CD4-positive, alpha-beta T cell treated with Interferon alpha-2 for 1 hour (primary cell): ENCODE data around the gene SSTR5.

Experiments used
- DNase-seq, 2 donors: peaks; one replicate each; pipeline ENCODE4 v3.0.0-alpha.2; 2020 to 2022

The SSTR5 gene

DNA sequence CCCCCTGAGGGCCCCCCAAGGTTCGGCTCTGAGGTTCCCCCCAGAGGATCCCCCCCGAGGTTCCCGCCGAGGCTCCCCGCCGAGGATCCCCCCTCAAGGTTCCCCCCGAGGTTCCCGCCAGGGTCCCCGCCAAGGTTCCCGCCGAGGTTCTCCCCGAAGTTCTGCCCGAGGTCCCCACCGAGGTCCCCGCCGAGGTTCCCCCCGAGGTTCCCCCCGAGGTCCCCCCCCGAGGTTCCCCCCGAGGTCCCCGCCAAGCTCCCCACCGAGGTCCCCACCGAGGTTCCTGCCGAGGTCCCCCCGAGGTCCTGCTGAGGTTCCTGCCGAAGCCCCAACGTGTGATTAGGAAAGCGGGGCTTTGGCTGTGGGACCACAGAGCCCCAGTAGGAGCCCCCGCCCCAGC is 32.2 kb upstream of the SSTR5 start:
- DNase-seq = no peak

DNA sequence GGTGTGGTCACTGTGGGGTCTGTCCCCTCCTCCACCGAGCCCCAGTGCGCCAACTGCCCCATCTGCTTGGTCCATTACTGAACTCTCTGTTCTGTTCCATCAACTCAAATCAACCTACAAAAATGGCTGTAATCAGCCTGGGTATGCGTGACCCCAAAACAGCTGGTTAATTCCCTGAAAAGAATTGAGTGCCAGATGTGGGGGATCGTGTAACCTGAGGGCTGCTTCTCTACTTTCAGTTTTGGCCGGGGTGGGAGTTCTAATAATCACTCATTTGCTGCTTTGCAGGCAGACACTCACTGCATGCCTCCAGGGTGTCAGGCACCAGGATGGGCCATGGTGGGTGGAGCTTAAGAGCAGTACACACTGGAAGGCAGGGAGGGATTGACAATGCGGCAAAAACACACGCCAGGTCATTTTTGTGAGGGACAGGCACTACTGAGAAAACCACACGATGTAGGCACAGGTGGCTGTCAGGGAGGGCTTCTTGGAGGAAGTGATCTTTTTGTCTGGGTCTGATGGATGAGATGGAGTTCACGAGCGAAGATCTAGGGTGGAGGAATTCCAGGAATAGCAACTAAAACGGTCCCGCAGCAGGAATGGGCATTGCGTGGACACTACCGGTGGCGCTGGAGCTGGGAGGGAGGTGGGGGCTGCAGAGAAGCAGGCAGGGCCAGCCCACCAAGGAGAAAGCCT is 30.4 kb upstream of the SSTR5 start:
- DNase-seq = no peak

DNA sequence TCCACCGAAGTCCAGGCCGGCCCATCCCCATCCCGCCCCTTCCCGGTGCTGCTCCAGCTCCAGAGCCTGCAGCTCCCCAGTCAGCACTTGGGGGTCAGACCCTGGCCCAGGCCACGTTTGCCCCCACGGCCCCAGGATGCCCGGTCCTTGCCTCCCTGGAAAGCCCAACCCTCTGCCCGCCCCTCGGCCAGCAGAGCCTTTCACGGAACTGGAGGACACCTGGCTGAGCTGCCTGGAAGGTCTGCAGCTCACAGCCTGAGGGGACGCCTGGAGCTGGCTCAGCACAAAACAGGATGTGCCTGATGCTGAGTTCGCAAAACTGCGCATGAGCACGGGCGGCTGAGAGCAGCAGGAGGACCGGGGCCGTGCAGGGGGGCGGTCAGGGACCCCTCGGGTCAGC is 29.7 kb upstream of the SSTR5 start:
- no peak for DNase-seq

DNA sequence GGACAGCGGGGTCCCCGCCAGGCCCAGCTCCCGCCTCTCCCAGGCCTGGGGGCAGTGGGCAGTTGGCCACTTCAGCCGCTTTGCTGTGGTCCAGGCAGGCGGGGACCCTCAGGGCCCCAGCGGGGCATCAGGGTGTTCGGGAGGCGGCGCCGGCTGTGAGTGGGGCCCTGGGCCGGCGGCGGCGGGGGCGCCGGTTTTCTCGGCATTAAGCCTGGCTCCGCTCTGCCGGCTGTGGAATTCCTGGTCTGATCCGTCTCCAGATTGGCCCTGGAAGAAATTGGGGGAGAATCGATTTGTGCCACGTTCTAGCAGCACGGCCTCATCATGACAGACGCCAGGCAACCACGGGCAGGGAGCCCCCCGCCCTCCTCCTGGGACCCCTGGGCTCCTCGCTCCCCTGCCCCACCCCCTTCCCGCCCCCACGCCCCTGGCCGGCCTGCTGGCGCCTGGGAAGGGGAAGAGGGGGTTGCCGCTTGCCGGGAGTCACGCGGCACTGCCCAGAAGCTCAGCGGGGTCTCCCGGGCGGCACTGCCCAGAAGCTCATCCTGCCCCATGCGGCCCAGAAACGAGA is 28.6 kb upstream of the SSTR5 start:
- no peak for DNase-seq

DNA sequence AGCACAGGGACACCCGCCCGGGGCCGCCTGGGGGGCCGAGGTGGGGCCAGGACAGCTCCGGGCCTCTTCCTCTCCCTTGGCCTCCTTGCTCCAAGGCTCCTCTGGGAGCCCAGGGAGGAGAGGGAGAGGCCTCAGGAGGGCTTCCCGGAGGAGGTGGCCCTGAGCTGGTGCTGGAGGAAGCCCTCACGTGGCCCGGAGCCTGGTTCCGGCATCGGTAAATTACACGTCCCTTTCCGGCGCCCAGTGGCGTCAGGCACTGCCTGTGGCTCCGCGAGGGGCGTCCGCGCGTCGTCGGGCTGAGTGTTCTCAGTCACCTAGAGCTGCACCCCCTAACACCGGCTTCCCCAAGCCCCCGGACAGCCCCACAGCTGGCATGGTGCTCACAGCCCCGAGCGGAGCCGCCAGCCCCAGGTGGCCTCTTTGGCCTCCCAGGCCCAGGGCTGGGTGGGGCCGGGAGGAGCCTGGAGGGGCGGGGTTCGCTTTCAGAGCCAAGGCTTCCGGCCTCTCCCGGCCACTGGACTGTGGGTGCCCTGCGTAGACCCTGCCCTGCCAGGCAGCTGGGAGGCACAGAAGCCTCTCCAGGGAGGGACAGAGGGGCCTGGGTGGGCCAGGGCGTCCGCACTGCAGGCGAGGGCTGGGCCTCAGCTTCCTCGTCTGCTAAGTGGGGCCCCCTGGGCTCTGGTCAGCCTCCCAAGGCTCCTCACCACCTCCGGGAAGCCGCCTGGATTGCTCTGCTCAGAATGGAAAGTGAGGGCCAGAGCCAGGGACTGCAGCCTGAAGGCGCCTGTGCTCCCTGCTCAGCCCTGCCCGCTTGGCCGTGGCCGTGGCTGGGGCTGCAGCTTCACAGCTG is 27.9 kb upstream of the SSTR5 start:
- no peak for DNase-seq

DNA sequence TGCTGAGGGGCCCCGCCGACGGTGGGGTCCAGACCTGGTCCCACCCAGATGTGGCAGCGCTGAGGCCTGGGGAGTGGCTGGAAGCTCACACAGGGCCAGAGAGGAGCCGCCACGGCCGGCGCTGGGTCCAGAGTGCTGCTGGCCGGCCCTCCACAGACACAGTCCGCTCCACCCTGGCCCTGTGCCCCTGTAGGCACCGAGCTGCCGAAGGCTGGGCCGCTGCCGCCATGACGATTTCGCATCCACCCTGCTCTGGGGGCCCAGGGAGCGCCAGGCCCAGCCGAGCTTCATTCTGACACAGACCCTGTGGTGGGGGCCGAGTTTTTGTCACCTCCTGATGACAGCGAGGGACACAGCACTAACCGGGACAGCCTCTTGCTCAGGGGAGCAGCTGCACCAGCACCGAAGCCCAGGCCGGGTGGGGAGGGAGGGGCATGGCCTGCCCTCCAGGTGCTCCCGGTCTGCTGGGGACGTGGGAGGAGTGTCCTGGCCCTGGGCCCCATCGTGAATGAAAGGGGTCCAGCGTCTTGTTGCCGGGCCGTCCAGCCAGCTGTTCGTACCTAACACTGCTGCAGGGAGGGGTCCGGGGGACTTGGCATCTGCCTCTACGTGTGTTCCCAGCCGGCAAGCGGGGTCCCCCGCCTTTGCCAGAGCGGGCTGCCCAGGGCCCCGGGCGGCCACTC is 27.1 kb upstream of the SSTR5 start:
- no peak for DNase-seq

DNA sequence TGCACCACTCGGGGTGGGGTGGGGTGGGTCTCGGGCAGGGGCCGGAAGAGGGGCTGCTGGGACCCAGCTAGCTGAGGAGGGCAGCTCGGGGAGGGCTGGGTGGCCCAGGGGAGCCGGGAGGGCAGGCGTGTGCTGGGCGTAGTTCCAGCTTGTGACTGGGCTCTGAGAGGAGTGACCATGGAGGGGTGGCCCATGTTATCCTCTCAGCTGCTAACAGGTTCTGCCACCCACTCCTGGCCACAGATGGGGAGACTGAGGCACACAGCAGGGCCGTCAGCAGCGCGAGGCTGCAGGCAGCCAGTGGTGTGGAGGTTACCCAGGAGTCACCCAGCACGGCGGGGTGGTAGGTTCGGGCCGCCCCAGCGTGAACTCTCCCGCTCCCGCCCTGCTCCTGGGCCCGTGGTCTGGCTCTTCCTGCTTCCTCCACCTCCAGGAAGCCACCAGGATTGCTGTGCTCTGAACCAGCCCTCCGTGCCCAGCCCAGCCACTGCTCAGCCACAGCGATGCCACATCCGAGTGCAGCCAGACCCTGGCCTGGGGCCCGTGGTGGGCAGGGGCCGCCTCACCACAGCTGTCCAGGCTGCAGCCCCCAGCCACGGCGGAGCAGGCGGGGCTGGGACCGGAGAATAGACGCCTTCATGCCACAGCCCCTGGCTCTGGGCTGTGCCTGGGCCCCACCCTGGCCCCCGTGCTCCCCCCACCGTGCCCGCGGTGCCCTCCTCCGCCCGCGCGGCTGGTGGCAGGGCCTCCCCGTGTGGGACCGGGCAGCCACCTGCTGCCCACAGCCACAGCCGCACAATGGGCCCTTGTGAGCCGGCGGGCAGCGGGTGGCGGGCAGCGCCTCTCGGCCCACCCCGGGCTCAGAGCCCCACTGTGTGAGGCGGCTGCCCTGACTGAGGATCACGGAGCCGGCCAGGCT is 26.3 kb upstream of the SSTR5 start:
- DNase-seq = no peak

DNA sequence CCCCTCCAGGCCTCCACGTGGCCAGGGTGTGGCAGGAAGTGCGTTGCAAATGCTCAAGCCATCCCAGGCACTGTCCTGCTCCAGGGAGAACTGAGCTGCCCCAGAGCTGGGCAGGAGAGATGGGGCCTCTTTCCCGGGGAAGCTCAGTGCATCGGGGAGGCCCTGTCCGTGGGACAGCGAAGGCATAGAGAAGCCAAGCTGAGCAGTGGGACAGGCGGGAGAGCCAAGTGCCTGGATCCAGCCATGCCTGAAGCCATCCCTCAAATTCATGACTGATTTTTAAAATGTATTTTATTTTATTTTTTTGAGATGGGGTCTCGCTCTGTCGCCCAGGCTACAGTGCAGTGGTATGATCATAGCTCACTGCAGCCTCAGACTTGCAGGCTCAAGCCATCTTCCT is 25.4 kb upstream of the SSTR5 start:
- no peak for DNase-seq

DNA sequence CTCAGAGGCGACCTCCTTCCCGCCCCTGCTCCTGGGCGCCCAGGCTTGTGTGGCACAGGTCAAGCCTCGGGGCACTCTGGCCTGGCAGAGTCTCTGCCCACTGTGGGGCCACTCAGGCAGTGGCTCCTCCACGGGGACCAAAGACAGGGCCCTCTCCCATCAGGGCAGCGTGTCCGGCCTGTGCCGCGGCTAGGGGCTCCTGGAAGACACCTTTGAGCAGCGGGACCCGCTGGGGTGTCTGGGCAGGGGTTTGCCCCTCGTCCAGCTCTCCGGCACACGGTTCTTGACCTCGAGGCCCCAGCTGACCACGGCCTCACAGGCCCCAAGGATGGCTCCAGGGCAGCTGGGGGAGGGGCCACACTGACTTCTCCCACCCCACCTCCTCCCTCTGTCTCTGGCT is 24.7 kb upstream of the SSTR5 start:
- no peak for DNase-seq

DNA sequence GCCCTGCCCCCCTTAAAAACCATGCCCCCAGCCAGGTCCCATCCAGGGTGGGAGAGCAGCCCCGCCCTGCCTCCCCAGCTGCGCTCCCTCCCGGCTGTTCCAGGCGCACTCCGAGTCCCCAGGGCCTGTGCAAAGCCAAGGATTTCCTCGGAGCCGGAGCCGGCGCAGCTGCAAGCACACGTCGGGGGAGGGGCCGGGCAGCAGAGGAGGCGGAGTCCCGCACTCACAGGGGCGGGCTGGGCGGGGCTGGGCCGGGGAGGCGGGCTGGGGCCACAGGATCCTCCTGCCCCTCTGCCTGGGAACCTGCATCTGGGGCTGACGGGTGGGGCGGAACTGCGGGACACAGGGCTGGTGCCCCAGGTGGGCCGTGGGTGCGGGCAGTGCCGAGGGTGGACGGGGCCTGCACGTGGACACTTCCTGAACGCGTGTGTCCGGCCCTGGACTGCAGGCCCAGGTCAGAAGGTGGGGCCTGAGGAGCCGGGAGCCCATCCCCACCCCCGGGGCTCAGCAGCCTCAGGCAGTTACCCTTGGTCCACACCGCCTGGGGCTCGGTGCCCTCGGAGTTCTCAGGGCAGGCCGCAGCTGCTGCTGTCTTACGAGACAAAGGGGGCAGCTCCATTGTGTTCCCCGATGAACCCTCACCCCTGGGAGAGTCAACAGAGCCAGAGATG is 24.0 kb upstream of the SSTR5 start:
- DNase-seq = no peak

DNA sequence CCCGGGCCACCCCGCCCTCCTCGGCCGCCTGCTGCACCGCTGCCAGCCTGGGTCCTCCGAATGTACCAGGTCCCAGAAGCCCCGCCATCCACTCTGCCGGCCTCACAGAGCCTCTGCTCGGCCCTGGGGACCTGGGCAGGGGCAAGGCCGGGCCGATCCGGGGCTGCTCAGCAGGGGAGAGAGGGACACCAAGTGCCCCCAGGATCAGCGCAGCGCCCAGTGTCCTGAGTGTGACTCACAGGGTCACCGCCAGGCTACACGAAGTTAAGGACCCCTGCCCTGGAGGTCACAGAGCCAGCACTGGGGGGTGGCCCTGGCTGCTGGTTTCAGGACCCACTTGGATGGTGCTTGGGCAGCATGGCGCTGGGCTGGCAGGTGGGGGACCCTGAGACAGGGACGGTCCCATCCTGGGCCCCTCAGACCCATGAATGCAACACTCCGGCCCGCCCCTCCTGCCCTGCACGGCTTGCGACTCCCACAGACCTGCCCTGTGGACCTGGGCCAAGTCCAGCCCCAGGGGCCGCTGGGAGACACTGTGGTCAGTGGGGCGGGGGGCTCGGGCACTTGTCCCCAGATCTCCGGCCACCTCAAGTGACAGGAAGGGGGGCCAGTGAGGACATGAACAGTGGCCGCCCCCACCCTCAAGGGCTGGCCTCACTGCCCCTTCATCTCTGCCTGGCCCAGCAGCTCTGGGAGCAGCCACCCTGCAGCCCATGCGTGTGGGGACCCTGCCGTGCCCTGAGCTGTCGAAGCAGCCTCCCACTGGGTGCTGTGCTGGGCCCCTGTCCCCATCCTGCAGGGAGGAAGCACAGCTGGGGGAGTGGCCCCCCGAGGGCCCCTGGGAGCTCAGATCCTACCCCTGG is 23.2 kb upstream of the SSTR5 start:
- DNase-seq = no peak

DNA sequence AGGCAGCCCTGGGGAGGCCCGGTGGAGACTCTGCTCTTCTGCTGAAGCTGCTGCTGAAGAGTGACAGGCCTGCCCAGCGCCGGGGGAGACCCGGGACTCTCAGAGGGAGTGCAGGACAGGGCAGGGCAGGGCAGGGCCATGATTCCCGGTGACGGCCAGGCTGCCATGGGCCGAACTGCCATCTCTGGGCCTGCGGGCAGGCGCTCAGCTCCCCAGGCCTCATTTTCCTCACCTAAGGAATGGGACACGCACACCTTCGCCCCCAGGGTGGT is 22.6 kb upstream of the SSTR5 start:
- no peak for DNase-seq

DNA sequence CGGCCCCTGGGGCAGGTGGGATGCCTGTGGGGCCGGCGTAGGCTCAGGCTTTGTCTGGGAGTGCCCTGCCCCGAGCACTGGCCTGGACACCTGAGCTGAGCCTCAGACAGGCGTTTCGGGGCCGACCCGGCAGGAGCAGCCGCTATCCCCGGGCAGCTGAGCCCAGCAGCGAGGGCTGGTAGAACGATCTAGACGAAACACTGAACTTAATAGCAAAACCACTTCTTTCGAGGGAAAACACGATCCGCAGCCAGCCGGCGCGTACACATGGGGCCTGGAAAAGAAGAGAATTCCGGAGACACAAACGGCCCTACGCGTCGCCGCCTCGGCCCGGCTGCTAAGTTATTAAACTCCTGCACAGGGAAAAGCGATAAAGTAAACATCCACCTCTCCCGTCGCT is 22.0 kb upstream of the SSTR5 start:
- no peak for DNase-seq

DNA sequence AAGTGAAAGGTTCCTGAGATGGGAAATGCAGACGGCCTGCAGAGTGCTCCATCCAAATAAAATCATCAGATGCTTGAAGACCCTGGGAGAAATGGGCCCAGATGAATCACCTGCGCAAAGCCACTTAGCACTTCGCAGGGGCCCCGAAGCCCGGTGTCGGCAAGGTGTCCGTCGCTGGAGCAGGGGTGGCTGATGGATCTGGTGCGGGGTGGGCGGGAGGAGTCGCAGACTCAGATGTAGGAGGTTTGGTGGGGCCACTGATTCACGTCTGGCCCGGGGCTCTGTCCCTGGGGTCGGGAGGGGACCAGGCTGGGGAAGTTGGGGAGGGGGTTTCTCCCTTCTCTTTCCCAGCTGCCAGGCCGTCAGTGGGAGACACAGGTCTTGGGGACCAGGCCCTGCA is 21.6 kb upstream of the SSTR5 start:
- DNase-seq = no peak

DNA sequence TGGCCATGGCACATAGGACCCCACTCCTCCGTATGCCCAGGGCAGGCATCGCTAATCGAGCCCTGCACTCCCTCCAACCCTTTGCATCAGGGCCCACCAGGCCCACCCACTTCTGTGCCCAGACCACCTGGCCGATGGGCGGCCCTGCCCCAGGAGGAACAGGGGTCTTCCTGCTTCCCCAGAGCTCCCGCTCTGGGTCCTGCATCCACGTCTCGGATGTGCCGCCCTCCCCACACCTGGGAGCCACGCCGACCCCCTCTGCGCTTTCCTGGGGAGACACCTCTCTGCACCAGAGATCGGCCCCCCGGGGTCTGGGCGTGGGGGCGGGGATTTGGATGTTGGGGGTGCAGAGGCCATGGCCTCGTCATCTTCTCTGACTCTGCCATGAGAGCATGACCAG is 21.1 kb upstream of the SSTR5 start:
- DNase-seq = no peak

DNA sequence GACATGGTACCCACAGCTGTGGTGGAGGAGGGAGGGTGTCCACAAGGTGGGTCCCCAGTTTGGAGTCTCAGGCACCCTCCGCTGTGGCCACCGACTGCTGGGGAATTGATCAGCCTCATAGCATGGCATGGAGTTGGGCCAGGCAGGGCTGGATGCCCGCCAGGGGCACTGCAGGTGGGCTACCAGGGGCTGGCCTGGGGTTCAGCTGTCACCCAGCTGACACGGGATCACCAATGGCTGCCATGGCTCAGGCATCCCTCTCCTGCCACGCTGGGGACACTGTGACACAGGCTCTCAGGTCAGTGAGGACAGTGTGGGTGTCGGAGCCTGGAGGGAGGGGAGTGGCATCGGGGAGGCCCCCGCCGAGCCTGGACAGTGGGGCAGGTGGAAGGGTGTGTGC is 19.8 kb upstream of the SSTR5 start:
- DNase-seq = no peak

DNA sequence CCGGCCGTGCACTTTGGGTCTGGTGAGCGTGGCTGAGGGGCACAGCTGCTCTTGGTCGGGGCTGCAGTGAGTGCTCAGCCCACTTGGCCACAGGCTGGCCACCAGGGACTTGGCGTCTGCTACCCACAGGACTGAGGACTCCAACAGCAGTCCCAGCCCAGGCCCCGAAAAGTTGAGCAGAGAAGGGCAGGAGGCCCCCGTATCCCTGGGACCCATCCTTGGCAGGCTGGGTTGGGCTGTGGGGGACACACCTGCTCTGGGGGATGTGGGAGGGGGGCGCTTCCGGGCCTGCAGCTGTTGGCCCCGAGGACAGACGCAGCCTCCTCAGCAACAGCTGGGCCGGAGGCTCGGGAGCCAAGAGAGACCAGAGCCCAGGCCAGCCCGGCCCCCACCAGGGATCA is 19.4 kb upstream of the SSTR5 start:
- no peak for DNase-seq

DNA sequence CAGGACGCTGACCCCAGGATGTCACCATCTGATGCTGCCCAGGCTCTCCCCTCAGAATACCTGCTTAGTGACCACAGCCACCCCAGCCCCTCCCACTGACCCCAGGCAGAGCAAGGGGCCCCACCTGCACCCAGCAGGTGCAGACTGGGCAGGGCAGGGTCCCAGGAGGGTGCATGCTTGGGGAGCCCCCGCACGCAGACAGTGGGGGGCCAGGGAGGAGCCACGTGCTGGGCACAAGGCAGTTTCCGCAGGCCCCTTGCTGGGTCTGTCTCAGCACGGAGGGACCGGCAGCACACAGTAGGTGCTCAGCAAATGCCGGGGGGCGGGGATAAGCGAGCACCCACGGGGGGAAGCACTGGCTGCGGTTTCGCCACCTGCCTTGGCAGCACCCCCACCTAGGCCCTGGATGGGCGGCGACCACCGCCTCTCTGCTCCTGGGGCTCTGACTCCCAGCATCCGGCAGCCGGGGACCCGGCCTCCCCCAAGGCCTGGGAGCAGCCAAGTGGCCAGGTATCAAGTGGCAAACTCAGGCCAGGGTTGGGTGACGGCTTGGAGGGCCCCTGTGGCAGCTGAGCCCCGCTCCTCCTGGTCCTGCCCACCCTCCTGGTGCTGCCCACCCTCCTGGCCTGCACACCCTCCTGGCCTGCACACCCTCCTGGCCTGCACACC is 18.7 kb upstream of the SSTR5 start:
- DNase-seq = no peak

DNA sequence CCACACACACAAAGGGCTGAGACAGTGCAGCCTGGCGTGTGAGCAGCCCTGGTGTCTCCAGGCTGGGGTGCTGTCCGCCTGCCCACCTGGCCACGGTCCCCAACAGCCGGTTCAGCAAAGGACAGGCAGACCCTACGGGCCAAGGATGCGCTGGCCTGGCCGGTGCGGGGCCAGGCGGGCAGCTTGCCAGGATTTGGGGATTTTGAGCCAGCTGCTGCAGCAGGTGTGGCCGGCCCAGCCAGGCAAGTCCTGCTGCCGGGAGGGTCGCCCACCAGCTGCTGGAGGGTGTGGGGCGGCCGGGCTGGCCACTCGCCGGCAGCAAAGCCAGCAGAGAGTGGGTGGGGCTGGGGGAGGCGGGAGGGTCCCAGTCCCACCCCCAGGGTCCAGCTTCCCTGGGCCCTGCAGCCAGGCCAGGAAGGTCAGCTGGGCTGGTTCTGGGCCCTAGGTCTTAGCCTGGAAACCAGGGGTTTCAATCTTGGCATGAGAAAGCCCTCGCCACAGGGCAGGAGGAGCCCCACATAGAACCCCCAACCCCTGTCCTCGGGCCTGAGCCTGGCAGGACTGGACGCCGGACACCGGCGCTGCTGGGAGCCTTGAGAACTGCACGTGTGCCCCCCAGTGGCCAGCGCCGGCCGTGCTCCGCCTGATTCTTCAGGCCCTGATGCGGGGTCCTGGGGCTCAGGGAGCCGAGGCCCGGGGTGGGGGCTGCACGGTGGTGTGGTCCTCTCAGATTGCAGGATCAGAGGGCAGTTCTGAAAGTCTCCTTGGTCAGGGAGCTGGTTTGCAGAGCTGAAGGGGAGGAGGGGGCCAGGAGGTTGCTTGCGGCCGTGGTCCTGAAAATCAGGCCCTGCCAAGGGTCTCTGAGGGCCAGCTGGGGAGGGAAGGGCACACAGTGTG is 17.6 kb upstream of the SSTR5 start:
- DNase-seq = peak in 1 of 2 donors; percentile 20

DNA sequence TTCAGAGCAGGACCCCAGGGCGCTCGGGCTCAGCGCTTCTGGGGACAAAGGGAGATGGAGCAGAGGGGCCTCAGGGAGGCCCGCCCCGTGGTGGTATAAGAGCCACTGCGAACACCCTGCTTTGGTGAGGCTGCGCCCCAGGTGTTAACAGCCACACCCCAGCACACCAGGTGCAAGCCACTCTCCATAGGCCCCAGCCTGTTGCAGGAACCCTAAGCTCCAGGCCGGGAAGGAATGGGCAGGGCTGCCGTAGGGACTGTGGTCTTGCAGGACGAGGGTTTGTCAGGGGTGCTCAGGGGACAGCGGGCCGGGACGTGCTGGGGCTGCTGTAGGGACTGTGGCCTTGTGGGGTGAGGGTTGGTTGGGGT is 17.0 kb upstream of the SSTR5 start:
- DNase-seq = no peak
